Stimulated activated naive CD8-positive, alpha-beta T cell treated with anti-CD3 and anti-CD28 coated beads, Interleukin-15, Interleukin-2, amounts not matched to agents 100 U/mL and 50 U/mL, for 24 hours (primary cell): Measurements from ENCODE around the gene TRIO.

Experiments
- ATAC-seq: fragments of 150-1000 bp; cut with Tn5 transposase; one replicate; pipeline ENCODE4 v1.10.0; 2021
- DNase-seq: peaks from one replicate; pipeline ENCODE4 v3.0.0; 2021

Gene TRIO

DNA sequence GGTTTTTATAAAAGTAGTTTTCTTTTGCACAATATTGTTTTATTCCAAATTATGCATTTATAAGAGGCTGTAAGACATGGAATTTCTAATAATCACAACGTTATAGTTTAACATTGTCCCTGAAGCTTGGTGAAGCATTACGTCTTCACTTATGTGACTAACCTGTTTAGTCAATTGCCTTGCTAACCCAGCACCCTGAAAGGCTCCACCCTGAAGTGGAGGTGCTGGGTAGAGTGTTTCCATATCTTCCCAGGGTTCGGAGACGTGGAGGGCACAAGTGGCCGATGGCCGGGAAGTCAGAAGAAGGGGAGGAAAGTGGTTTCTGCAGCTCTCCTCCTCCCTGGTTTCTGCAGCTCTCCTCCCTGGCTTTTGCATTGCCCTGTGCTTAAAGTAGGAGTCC is 83.4 kb downstream of the TRIO start:
- DNase-seq: no peak
- ATAC-seq: no peak

DNA sequence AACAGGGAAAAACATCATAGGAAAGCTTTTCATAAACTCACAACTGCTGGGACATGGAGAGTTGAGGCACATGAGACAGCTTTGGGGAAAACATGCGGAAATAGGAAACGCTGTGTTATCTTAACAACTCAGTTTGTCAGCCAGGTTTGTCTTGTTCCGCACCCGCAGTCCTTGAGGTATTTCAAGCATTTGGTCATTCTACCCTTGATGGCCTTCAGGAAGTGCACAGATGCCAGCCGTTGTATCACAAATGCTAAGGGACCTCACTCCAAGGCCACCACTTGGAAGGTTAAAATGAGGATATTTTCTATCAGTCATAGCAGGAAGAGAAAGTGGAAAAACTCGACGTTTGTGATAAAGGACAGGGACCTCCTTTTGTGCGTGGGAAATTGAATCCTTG is 83.8 kb downstream of the TRIO start:
- ATAC-seq (no peak), DNase-seq (no peak)

- DNase-seq (no peak), ATAC-seq (no peak)
These were observed 84.4 kb downstream of the TRIO start for GRCh38 chr5:14227513-14227912.

DNA sequence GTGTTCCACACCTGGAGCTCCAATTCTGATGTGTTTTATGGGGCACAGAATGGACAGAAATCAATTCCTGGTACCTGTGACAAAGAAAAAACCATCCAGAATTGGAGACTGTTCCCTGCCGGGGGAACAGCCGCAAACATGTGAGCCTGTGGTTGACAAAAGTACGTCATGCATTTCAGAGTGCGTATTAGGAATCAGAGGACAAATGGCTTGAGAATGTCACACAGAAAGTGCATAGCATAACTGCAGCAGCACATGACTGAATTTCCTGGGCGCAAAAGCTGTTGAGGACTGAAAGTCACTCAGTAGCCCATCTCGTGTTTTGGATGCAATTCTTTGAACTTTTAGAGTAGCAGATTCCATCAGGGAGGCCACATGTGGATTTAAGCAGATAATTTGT is 85.1 kb downstream of the TRIO start:
- ATAC-seq (no peak), DNase-seq (no peak)

DNA sequence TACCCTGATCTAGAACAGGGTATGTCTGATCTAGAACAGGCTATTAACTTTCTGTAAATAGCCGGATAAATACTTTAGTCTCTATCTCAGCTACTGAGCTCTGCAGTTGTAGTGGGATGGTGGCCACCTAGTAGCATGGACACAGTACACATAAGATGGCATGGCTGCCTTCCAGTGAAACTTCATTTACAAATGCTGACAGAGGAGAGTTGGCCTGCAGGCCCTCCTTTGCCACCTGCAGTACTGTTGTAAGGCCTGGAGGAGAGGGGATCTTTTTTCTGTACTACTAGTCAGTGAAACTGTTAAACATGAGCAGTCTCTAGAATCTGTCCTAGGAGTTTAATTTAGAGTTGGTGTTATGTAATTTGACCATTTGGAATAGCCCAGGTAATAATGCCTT is 86.0 kb downstream of the TRIO start:
- ATAC-seq (no peak), DNase-seq (no peak)

DNA sequence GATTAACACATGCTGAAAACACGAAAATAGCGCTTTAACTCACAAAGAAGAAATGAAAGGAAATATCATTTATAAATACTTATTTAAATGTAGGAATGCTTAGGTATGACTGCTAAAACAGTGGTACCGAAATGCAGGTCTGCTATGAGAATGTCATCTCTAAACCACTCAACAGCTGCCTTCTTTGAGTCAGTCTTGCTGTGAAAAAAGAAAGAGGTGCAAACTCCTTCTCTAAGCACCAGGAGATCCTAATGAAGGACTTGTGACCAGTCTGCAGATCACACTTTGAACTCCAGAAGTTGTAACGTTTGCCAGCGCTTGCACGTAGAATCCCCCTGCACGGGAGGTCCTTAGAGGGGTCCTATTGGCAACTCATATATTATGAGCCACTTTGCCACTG is 86.6 kb downstream of the TRIO start:
- ATAC-seq: no peak

DNA sequence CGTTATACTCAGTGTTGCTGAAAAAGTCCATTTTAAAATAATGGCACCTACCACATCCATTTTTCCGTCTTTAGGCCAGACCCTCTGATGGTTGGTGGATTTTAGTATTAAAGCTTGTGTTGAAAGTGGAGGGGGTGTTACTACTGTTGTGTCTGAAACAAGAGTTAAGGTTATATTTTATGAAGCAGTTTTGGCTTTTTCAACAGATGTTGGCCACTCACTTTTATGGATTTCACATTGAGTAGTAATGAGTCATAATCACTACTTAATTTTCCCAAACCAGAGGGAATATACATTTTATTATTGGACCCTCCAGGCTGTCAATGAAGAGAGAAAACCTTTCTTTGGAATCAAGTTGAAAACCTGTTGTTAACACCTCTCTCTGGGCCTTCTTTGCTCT is 88.0 kb downstream of the TRIO start:
- DNase-seq (no peak), ATAC-seq (no peak)

More for the DNA sequence above, 86.6 kb downstream of the TRIO start:
- no peak for DNase-seq

GRCh38 chr5:14231890-14232289 is 88.7 kb downstream of the TRIO start:
- DNase-seq (no peak), ATAC-seq (no peak)

DNA sequence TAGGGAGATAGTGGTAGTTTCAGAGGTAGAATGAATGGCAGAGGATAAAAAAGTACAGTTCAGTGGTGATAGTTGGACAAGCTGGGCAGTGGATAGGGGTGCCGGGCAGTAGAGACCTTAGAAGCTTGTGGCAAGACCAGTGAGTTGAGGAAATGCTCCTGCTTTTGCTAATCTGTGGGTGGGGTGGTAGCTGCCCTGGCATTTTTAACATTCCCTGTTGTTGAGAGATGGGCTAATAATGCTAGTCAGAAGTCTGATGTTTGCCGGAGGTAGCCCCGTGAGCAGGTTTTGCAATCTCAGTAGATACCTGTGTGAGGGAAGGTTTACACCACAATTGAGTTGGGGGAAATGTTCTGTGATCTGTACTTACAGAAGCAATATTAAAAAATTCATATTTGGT is 91.1 kb downstream of the TRIO start:
- DNase-seq (no peak), ATAC-seq (no peak)

DNA sequence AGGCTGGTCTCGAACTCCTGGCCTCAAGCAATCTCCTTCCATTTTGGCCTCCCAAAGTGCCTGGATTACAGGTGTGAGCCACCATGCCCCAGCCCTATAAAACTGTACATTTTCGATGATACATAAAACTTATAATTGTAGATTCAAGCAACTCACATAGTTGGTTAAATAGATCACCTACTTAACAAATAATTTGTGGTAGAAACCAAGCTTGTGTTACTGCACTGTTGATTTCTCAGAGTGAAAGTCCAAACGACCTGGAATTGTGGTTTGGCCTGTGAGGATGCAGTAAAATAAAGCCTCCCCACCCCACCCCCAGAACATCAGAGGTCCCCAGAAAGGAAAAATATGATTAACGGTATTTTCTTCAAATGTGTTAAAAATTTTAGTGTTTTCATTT is 92.7 kb downstream of the TRIO start:
- no peak for ATAC-seq
- DNase-seq: no peak

DNA sequence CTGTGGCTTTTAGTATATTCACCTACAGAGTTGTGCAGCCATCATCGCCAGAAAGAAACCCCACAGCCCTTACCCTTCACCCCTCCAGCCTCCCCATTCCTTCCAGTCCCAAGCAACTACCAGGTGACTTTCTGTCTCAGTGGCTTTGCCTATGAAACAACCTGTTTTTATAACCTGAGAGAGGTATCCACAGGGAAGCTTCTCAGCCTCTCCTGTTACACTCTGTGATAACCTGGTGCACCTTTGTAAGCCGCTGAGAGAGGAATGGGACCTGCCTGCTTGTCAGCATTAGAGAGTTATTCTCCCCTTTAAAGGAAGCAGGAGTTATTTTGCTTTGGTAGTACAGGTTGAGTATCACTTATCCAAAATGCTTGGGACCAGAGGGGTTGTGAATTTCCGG is 93.6 kb downstream of the TRIO start:
- ATAC-seq (no peak), DNase-seq (no peak)

DNA sequence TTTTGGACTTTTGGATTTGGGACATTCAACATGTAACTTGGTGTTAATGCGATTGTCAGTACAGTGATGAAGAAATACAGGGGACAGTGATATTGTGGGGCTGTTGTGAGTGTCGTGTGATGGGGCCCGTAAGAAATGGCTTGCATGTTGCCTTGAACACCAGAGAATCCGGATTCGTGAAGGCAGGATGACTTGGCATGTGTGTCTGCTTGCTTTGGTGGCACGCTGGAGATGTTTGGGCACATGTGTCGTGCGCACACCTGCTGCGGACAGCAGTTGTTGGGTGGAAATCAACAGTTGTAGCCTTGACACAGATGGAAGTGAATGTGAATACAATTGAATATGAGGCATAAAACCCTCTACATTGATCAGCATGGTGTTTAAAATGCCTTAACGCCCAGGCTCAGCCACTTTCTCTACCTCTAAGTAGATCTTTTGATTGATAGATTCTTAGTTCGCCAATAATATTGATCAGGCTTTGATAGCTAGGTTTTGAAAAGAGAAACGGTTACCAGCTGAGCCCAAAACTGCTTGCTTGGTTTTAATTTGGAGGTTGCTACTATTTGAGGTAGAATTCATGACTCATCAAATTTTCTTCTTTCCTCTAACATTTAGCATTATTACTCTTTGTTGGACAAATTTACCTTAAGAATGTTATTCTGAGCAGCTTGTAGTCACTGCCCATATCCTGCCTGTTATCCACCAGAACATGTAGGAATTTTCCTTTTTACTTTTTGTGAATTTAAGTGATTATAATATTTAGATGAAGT is 94.4 kb downstream of the TRIO start:
- DNase-seq (no peak), ATAC-seq (no peak)

DNA sequence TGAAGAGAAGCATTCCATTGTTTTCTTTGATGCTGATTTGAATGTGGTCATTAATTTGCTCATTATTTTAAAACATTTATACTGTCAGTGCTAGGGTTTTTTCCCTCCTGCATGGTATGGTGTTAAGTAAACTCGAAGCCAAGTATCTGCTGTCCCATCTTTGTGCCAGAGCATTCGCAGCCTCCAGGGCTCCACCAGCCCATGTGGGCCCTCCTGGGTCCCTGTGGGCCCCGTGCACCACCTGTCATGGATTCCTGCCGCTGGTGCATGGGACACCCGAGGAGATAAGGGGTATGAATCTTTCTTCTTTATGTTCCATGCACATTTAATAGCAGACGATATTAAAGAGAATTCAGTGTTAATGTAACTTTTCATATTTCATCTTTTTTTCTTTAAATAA is 95.1 kb downstream of the TRIO start:
- ATAC-seq: no peak

DNA sequence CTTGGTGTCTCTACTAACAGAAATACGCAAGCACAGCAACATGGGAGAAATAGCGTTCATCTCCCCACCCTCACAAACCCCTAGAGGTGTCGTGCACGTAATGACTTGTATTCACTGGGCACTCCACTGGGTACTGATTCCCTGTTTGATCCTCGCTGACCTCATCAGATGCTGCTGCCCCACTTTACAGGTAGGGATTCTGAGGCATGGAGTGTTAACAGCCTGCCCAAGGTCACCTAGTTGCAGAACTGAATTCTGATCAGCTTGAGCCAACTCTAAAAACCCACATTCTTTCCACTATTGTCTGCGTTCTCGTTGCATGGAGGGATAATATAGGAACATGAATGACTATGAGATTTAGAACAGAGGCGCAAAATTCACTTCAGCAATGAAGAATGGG is 96.3 kb downstream of the TRIO start:
- ATAC-seq (no peak), DNase-seq (no peak)

More for the DNA sequence above, 95.1 kb downstream of the TRIO start:
- no peak for DNase-seq

DNA sequence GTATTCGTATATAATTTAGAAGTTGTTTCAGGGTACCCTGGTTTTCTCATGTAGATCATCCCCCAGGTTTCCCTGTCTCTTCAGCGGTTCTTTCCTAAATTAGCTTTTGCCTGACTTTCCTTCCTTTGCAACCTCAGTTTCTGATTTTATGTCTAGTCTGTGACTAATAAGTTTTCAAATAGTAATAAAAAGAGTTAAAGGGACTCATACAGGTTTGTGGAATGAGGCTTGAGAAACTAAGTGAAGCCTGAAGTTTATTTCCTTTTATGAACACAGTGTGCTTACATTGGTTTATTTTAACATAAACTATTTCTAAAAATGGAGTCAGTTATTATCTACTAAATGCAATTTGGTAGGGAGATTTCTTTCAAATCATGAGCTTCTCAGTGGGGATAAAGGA is 96.8 kb downstream of the TRIO start:
- DNase-seq (no peak), ATAC-seq (no peak)

GRCh38 chr5:14240359-14240758 is 97.2 kb downstream of the TRIO start:
- DNase-seq (no peak), ATAC-seq (no peak)

- no peak for DNase-seq
- no peak for ATAC-seq
These were observed 98.0 kb downstream of the TRIO start for GRCh38 chr5:14241141-14241540.

DNA sequence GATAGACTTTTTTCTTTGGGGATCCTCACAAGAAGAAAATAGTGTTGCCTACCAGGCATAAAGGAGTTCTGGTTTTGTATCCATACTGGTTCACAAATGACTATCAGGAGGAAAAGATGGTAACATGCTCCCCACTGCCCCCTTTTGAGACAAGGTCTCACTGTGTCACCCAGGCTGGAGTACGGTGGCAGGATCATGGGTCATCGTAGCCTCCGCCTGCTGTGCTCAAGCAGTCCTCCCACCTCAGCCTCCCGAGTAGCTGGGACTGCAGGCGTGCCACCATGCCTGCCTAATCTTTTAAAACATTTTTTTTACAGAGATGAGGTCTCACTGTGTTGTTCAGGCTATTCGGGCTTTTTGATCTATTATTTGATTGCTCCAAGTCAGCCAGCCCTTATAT is 99.3 kb downstream of the TRIO start:
- ATAC-seq: no peak

GRCh38 chr5:14242871-14243383 is 99.8 kb downstream of the TRIO start:
- DNase-seq (no peak), ATAC-seq (no peak)

More for the DNA sequence above, 99.3 kb downstream of the TRIO start:
- DNase-seq: no peak

DNA sequence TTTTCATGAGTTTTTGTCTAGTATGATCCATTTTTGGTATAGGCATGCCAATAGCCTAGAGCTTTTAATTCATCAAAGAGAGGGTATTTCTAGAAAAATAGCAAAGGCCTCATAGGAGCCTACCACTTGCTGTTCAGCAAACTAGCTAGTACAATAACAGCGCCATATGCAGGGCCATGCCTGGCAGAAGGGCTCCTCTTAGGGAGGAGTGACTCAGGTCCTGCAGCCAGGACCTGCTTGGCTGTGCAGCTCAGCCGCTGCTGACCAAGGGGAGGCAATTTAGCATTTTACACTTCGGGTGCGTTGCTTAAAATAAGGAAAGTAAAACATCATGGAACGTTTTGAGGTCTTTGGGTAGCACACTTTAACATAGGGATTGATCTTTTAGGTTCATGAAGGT is 100.6 kb downstream of the TRIO start:
- DNase-seq: no peak
- no peak for ATAC-seq

GRCh38 chr5:14244721-14245120 is 101.6 kb downstream of the TRIO start:
- ATAC-seq: no peak
- DNase-seq: no peak

GRCh38 chr5:14245132-14245925 is 102.2 kb downstream of the TRIO start:
- ATAC-seq (no peak), DNase-seq (no peak)

GRCh38 chr5:14246350-14247053 is 103.4 kb downstream of the TRIO start:
- ATAC-seq (no peak), DNase-seq (no peak)
